ENCODE data around the gene RAMAC.
"Not testable (repeated sequence)": the region's sequence is repeated elsewhere in the genome, so short reads cannot be mapped to it uniquely, and the experiment has no call there.

Gene RAMAC

GRCh38 chr15:82985688-82986441 lies at the start of gene RAMAC:
RAMAC (plus strand) TSS chr15:82986210; CDS start chr15:82989019, 2,809 bp downstream.
- peak; percentile 95 for DNase-seq

DNA sequence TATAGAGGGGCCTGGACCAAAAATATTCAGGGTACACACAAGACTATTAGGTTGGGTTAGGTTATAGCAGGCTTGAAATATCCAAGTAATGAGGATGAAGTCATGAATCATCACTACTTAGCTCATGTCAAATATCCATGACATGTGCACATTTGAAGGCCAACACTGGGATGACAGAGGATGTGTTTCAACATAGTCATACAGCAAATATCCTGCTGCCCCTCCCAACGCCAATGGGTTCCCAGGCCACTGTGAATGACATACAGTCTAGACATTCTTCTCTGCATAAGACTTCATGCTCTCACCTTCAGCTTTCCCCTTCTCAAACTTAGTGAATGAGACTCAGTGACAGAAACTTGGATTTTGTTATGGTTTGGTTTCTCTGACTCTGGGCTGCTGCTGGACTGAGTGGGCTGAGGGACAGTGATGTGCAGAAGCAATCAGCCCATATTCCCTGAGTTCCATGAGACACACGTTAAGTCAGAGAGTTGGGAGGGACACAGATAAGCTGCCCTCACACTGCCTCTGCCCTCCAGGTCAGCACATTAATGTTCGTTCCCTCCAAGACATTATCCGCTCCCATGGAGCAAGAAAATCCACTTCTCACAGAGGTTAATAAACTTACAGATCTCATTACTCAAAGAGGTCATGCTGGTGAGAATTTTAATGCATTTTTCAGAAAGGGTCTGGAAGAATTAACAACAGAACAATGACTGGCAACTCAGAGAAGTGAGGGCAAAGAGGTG lies 48.9 kb upstream of the RAMAC start:
- DNase-seq, result no peak

- DNase-seq, result no peak
Measured at GRCh38 chr15:82937712-82938058, 48.3 kb upstream of the RAMAC start.

DNA sequence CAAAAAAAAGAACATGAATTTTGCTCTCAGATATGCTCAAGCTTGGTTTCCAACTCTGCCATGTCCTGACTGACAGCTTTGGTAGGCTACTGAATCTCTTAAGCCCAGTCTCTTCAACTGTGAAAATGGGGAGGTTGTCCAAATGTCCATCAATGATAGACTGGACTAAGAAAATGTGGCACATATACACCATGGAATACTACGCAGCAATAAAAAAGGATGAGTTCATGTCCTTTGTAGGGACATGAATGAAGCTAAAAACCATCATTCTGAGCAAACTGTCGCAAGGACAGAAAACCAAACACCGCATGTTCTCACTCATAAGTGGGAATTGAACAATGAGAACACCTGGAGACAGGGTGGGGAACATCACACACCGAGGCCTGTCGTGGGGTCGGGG lies 46.3 kb upstream of the RAMAC start:
- not testable (repeated sequence) for DNase-seq

DNA sequence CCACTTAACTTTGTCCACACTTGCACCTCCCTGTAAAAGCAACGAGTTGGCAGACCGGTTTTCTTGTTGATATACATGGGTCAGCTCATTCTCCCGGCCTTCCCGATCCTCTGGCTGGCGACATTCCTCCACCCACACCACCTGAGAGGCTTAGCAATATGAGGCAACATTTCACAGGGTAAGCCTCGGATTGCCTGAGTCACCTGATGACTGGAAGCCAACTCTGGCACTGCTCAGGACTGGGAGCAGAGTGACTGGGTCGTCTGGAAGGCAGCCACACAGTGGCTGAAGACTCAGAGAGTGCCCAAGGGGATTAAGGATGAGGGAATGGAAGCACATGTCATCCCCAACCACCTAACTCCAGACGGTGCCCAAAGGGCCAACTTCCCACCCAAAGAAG lies 43.3 kb upstream of the RAMAC start:
- DNase-seq, result no peak

- DNase-seq, result no peak
Measured at GRCh38 chr15:82943176-82943575, 42.8 kb upstream of the RAMAC start.

DNA sequence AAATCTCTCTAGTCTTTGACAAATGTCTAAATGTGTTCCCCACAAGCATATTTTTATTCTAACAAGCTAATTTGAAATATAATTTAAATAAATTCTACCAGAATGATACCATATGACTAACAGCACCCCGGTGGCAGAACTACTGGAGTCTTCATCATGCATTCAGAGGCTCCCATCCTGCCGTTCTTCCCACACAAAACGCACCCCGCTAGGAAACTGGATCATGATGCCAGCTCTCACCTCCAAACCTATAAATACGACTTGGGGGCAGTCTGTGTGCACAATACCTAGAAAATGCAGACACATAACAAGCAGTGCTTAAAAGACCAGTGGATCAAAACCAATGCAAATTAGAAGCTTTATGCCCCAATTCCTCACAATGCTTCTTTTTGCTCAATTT lies 42.0 kb upstream of the RAMAC start:
- no peak for DNase-seq

DNA sequence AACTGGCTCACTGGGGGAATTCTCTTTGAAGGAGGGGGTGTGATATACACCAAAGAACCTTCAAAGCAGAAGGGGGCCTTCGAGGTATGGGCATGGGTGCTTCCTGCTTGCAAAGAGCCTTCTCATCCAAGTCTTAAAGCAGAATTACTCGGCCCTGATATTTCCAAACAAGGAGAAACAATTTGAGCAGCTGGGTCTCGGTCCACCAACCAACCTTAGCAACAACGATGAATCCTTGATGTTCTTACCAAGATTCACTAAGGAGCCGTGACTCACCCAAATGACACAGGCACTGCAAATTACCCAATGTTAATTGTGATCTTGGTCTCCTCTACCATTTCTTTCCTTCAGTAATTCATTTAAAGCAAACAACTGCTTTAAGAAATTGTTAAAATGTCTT lies 41.2 kb upstream of the RAMAC start:
- no peak for DNase-seq

GRCh38 chr15:82945326-82945725 lies 40.7 kb upstream of the RAMAC start:
- DNase-seq, result no peak

GRCh38 chr15:82946155-82946701 lies 39.8 kb upstream of the RAMAC start:
- DNase-seq, result no peak

DNA sequence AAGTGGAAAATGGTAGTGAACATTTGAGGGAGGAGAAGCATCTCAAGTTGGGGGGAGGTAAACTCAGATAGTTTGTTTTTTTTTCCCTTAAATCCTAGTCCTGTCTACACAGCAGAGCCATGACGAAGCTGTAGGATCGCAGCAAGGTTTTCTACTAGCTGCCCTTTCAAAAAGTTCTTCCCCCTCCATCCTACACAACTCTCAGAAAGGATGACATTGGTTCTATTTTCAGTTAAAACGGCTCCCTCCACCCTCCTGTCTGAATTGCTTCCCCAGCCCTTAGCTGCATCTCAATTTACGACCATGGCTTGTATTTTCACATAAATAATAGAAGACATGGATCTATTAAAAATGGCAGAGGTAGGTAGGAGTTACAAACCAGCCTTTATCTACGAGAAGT lies 35.7 kb upstream of the RAMAC start:
- no peak for DNase-seq

- DNase-seq, result no peak
Measured at GRCh38 chr15:82950746-82951370, 35.2 kb upstream of the RAMAC start.

- no peak for DNase-seq
Measured at GRCh38 chr15:82951472-82952157, 34.4 kb upstream of the RAMAC start.

DNA sequence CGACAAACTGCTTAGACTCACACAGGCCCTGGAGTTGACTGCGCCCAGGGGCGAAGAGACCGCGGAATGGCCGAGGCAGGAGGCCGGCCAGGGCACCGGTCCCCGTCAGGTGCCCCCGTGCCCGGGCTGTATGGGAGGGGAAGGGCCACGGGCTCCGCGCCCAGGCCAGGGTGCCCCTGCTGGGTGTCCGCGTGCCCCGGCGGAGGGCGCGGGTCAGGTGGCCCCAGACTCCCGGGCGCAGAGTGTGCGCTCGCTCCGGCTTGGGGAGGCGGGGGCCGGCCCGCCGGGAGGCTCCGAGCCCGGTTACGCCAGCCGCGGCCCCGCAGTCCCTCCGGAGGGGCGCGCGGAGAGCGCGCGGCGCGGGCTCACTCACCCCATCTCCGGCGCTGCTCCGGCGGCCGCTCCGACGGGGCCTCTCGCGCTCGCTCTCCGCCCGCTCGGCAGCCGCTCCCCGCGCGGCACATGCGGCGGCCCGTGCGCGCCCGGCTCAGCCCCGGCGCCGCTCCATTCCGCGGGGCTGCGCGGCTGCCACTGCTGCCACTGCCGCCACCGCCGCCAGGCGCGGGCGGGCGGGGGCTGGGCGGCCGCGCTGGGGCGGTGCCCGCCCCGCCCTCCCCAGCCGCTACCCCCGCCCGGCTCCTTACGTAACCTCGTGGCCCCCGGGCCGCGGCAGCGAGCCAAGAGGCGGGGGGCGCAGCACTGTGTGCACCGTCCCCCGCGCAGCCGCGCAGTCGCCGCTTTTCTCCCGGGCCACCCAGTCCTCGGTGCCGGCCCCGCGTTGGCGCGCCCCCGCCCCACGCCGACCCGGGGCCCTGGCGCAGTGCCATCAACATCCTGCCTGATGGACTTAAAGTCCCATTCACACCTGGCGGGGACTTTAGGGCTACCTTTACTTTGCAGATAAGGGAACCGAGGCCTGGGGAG lies 33.6 kb upstream of the RAMAC start, which contains the start of gene HOMER2:
Gene HOMER2, minus strand, starts transcription at position 563 of the 924 bp plus-strand sequence. Its CDS starts 185 bp downstream, at position 378.
- DNase-seq, result peak; percentile 1

GRCh38 chr15:82958638-82959037 lies 27.4 kb upstream of the RAMAC start:
- no peak for DNase-seq

DNA sequence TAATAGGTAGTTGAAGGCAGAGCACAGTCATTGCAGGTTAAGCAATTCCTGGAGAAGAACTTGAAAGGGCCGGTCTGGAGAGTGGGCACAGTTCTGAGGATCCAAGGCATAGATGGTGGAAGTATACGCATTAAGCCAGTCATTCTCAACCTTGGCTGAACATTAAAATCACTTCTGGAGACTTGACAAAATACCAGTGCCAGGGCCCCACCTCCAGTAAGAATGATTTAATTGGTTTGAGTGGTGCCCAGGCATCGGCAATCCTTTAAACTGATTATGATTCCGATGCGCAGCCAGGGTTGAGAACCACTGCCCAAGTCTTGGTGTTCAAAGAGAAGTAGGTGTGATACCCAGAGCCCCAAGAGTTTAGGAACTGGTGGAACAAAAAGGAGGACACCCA lies 26.6 kb upstream of the RAMAC start:
- DNase-seq, result no peak

GRCh38 chr15:82960766-82961165 lies 25.2 kb upstream of the RAMAC start:
- no peak for DNase-seq

- DNase-seq, result no peak
Measured at GRCh38 chr15:82963471-82964341, 22.3 kb upstream of the RAMAC start.

- DNase-seq, result no peak
Measured at GRCh38 chr15:82964890-82965289, 21.1 kb upstream of the RAMAC start.

DNA sequence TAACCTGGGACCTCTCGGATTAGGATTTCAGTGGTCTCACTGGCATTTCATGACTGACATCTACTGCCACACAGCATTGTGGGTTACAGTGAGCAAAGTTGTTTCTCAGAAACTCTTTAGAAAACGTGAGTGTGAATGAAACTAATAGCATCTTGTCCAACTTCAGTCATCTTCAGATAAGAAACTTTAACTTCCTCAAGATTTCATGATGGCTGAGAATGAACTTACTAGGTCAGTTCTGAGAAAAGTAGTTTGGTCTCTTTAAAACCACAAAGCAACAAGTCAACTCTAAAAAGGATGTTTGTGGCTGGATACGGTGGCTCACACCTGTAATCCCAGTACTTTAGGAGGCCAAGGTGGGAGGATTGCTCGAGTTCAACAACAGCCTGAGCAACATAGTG lies 19.3 kb upstream of the RAMAC start:
- no peak for DNase-seq

- DNase-seq, result no peak
Measured at GRCh38 chr15:82968066-82968465, 17.9 kb upstream of the RAMAC start.
